GM06990 (cell line): ENCODE results near the gene DSC1.

Experiments
- DNase-seq: peaks from one replicate; pipeline ENCODE4 v3.0.0-alpha.2; 2011; ENCODE audit not compliant: insufficient read length; ENCODE audit errors: extremely low read depth
- H3K27me3 ChIP-seq: replicated peaks from 2 replicates; pipeline ENCODE4 v1.6.0; 2011; ENCODE audit warnings: low read length; ENCODE audit not compliant: control insufficient read depth, insufficient read depth
- H3K36me3 ChIP-seq: 2 replicates; pipeline ENCODE4 v1.5.1; 2011; ENCODE audit warnings: low read length; ENCODE audit not compliant: control insufficient read depth, insufficient read depth
- H3K4me3 ChIP-seq: replicated peaks from 2 replicates; pipeline ENCODE4 v1.5.1; 2011; ENCODE audit warnings: low read depth, mild to moderate bottlenecking, control low read depth, low read length
- TF ChIP-seq, protein P1 (sequence below): IDR thresholded peaks from 2 replicates; pipeline ENCODE4 v1.5.1; 2011; ENCODE audit warnings: low read length, control low read depth, mild to moderate bottlenecking, inconsistent platforms; ENCODE audit not compliant: insufficient read depth, poor library complexity, severe bottlenecking

The DSC1 gene

DNA sequence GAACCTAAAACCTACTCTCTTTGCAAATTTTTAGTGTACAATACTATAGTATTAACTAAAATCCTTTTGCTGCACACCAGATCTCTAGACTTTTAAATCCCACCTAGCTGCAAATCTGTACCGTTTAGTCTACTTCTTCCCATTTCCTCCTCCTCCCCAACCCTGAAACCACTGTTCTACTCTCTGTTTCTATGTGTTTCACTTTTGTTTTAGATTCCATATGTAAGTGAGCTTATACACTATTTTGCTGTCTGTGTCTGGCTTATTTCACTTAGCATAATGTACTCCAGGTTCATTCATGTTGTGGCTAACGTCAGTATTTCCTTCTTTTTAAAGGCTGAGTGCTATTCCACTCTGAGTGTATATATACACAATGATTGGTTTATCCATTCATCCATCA, 42.1 kb downstream of the DSC1 start:
- TF ChIP-seq, protein P1, sequence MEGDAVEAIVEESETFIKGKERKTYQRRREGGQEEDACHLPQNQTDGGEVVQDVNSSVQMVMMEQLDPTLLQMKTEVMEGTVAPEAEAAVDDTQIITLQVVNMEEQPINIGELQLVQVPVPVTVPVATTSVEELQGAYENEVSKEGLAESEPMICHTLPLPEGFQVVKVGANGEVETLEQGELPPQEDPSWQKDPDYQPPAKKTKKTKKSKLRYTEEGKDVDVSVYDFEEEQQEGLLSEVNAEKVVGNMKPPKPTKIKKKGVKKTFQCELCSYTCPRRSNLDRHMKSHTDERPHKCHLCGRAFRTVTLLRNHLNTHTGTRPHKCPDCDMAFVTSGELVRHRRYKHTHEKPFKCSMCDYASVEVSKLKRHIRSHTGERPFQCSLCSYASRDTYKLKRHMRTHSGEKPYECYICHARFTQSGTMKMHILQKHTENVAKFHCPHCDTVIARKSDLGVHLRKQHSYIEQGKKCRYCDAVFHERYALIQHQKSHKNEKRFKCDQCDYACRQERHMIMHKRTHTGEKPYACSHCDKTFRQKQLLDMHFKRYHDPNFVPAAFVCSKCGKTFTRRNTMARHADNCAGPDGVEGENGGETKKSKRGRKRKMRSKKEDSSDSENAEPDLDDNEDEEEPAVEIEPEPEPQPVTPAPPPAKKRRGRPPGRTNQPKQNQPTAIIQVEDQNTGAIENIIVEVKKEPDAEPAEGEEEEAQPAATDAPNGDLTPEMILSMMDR: no peak
- Histone ChIP-seq H3K27me3 (no peaks in the 10 kb centered on the region), H3K36me3 (no peaks in the 10 kb centered on the region), H3K4me3 (no peak overlapping the region)
- no peak for DNase-seq

- Histone ChIP-seq H3K36me3 (no peaks in the 10 kb centered on the region), H3K4me3 (no peak overlapping the region), H3K27me3 (no peaks in the 10 kb centered on the region)
- TF ChIP-seq, protein P1: no peak
- DNase-seq: no peak
Measured at GRCh38 chr18:31116853-31117595, 45.6 kb downstream of the DSC1 start.

- Histone ChIP-seq H3K27me3 (no peaks in the 10 kb centered on the region), H3K4me3 (no peak overlapping the region), H3K36me3 (no peaks in the 10 kb centered on the region)
- DNase-seq: no peak
- TF ChIP-seq, protein P1: no peak
Measured at GRCh38 chr18:31112804-31113203, 49.9 kb downstream of the DSC1 start.

DNA sequence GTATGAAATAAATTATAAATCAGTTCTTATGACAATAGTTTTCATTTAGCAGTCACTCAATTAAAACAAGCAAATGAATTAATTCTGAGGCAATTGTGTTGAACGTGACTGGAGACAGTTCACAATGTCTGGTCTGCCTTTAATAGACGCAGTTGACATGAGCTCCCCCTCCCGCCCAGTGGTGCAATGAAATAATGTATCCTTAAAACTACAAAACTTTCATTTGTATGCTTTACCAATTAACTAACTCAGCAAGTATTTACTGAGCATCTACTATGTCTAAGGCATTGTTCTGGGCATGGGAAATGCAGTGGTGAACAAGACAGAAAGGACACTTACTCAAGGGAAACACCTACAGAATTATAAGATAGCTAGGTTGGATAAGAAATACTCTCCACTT, 56.9 kb downstream of the DSC1 start:
- Histone ChIP-seq H3K27me3 (no peaks in the 10 kb centered on the region), H3K4me3 (no peak overlapping the region), H3K36me3 (no peaks in the 10 kb centered on the region)
- DNase-seq: no peak
- TF ChIP-seq, protein P1: peak; percentile 23

- Histone ChIP-seq H3K27me3 (no peaks in the 10 kb centered on the region), H3K4me3 (no peak overlapping the region), H3K36me3 (no peaks in the 10 kb centered on the region)
- DNase-seq: no peak
- TF ChIP-seq, protein P1: no peak
Measured at GRCh38 chr18:31104444-31104843, 58.2 kb downstream of the DSC1 start.

DNA sequence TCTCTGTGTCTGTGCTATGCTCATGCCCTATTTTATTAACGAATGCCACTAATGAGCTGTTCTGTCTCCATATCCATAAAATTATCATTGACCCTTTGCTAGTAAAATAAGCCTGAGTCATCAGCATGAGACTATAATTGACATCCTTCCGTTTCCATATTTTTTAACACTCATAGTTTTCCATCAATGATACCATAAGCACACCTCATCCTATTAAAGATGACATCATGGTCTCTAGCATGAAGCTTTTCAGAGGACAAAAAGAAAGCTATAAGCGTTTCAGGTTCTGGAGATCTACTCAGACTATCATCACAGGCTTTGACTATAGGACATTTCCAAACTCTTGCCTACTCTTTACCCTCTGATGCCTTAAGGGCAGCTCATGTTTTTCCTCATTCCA, 59.2 kb downstream of the DSC1 start:
- Histone ChIP-seq H3K4me3 (no peak overlapping the region), H3K27me3 (no peaks in the 10 kb centered on the region)
- no peak for DNase-seq

More for the DNA sequence above, 59.2 kb downstream of the DSC1 start:
- H3K36me3 ChIP-seq: no peaks in the 10 kb centered on the region
- TF ChIP-seq, protein P1: no peak
